MM.1S (cell line): ENCODE measurements around the gene UBAC1.
A peak's percentile ranks its signal among the peaks of the same experiment; 100 is the strongest.

ENCODE experiments used
- DNase-seq: peaks from one replicate; pipeline ENCODE4 v3.0.0-alpha.2; 2015
- H2AFZ ChIP-seq: fragments of 300-600 bp; sonication (generic); 2 replicates; pipeline ENCODE4 v1.6.0; 2016; ENCODE audit warnings: antibody characterized with exemption, low read length
- H3F3A ChIP-seq: fragments of 300-600 bp; sonication (generic); 2 replicates; pipeline ENCODE4 v1.6.1; 2016; ENCODE audit warnings: mild to moderate bottlenecking, antibody characterized with exemption, low read length, moderate library complexity, mixed read lengths; ENCODE audit not compliant: insufficient read depth
- H3K27ac ChIP-seq: fragments of 300-600 bp; sonication (generic); 2 replicates; pipeline ENCODE4 v1.5.1; 2016; ENCODE audit warnings: mild to moderate bottlenecking, low read length
- H3K27me3 ChIP-seq: fragments of 300-600 bp; sonication (generic); replicated peaks from 2 replicates; pipeline ENCODE4 v1.6.0; 2016; ENCODE audit warnings: low read length; ENCODE audit not compliant: insufficient read depth
- H3K36me3 ChIP-seq: fragments of 300-600 bp; sonication (generic); replicated peaks from 2 replicates; pipeline ENCODE4 v1.6.1; 2016; ENCODE audit warnings: mild to moderate bottlenecking, low read length, mixed read lengths; ENCODE audit not compliant: insufficient read depth
- H3K4me1 ChIP-seq: fragments of 300-600 bp; sonication (generic); 2 replicates; pipeline ENCODE4 v1.6.1; 2016; ENCODE audit warnings: low read length, mixed read lengths
- H3K4me2 ChIP-seq: fragments of 300-600 bp; sonication (generic); 2 replicates; pipeline ENCODE4 v1.6.0; 2016; ENCODE audit warnings: low read depth, low read length
- H3K4me3 ChIP-seq: fragments of 300-600 bp; sonication (generic); 2 replicates; pipeline ENCODE4 v1.5.1; 2016; ENCODE audit warnings: low read length, mixed read lengths
- H3K79me2 ChIP-seq: fragments of 300-600 bp; sonication (generic); 2 replicates; pipeline ENCODE4 v1.6.1; 2016; ENCODE audit warnings: mixed run types, low read length, mixed read lengths
- H3K9ac ChIP-seq: fragments of 300-600 bp; sonication (generic); 2 replicates; pipeline ENCODE4 v1.6.1; 2016; ENCODE audit warnings: low read length, mixed read lengths
- H3K9me2 ChIP-seq: fragments of 300-600 bp; sonication (generic); replicated peaks from 2 replicates; pipeline ENCODE4 v1.6.1; 2016; ENCODE audit warnings: mild to moderate bottlenecking, low read length, mixed read lengths; ENCODE audit not compliant: insufficient read depth
- H3K9me3 ChIP-seq: fragments of 300-600 bp; sonication (generic); replicated peaks from 2 replicates; pipeline ENCODE4 v1.6.1; 2016; ENCODE audit warnings: mild to moderate bottlenecking, low read length, mixed read lengths; ENCODE audit not compliant: insufficient read depth
- H4K20me1 ChIP-seq: fragments of 300-600 bp; sonication (generic); 2 replicates; pipeline ENCODE4 v1.6.1; 2016; ENCODE audit warnings: mild to moderate bottlenecking, low read length, moderate library complexity, mixed read lengths; ENCODE audit not compliant: insufficient read depth
- CTCF ChIP-seq: fragments of 300-600 bp; sonication (generic); IDR thresholded peaks from 2 replicates; pipeline ENCODE4 v1.5.1; 2016; ENCODE audit warnings: antibody characterized with exemption, low read length, mixed read lengths
- EZH2 ChIP-seq: fragments of 300-600 bp; sonication (generic); optimal IDR thresholded peaks from 2 replicates; pipeline ENCODE3; 2017; ENCODE audit warnings: low read depth, mild to moderate bottlenecking, antibody characterized with exemption, low read length, mixed read lengths
- EZH2phosphoT487 ChIP-seq: fragments of 300-600 bp; sonication (generic); IDR thresholded peaks from 2 replicates; pipeline ENCODE4 v1.6.1; 2018; ENCODE audit warnings: antibody characterized with exemption, low read length

UBAC1 gene

DNA sequence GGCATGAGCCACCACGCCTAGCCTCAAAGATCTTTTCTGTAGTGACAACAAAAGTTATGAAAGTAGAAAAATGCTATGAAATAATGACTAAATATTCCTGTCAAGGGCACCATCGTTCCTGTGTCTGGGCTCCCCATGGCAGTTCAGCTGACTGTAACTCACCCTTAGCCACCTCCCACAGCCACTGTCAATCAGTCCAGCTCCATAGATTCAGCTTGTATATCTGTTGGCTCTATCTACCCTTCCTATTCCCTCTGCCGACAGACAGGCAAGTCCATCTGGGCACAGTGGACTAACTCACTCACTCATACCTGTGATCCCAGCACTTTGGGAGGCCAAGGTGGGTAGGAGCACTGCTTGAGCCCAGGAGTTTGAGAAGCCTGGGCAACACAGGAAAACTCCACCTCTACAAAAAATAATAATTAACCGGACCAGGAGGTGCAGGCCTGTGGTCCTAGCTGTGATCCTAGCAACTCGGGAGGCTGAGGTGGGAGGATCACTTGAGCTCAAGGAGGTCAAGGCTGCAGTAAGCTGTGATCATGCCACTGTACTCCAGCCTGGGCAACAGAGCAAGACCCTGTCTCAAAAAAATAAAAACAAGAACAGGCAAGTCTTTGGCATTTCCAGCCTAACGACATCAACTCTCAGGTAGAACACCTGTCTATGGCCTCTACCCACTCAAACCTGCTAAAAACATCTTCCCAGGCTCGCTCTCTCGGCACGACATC, 60.0 kb downstream of the UBAC1 start:
- no peaks in the 10 kb centered on the region for H3K36me3 ChIP-seq
- H3K9ac ChIP-seq, result no peak overlapping the region
- no peak overlapping the region for H3K27ac ChIP-seq
- H3F3A ChIP-seq, result no peaks in the 10 kb centered on the region
- peaks cover 84% of the 10 kb centered on the region for H3K79me2 ChIP-seq
- DNase-seq, result no peak
- 0 out of 2 replicates have a peak, but pooled peaks cover 3% of the 10 kb centered on the region for H3K4me1 ChIP-seq
- no peak overlapping the region for H2AFZ ChIP-seq
- no peaks in the 10 kb centered on the region for H3K27me3 ChIP-seq
- no peak for TF ChIP-seq CTCF
- TF ChIP-seq EZH2, result no peak
- no peak for TF ChIP-seq EZH2phosphoT487
- H3K4me2 ChIP-seq, result no peak overlapping the region
- no peak overlapping the region for H3K4me3 ChIP-seq
- no peaks in the 10 kb centered on the region for H3K9me2 ChIP-seq
- no peaks in the 10 kb centered on the region for H3K9me3 ChIP-seq
- 0 out of 2 replicates have a peak, but pooled peaks cover 4% of the 10 kb centered on the region for H4K20me1 ChIP-seq

DNA sequence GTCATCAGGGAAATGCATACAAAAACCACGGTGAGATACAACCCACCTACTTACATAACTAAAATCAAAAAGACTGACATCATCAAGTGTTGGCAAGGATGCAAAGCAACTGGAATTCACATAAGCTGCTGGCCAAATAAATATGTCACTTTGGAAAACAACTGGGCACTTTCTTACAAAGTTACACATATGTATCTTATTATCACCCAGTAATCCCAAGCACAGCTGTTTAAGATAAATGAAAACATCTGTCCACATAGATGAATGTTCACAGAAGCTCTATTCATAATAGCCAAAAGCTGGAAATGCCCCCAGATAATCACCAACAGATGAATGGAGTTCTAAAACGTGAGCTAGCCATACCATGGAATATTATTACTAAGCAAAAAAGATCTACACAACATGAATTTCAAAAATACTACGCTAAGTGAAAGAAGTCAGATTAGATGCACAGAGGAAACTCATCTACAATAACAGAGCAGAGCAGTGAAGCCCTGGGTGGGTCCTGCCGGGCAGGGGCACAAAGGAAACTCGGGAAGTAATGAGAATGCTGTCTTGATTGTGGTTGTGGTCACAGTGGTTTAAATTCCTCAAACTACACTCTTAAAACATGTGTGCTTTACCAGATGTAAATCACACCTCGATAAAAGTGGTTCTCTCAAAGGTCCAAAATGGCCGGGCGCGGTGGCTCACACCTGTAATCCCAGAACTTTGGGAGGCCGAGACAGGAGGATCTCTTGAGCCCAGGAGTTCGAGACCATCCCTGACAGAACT, 62.4 kb downstream of the UBAC1 start:
- no peak for TF ChIP-seq EZH2
- no peak for TF ChIP-seq CTCF
- no peak for TF ChIP-seq EZH2phosphoT487
- Histone ChIP-seq H3K9me2 (no peaks in the 10 kb centered on the region), H3K9ac (no peak overlapping the region), H3K79me2 (peaks cover 84% of the 10 kb centered on the region), H2AFZ (no peak overlapping the region), H4K20me1 (0 out of 2 replicates have a peak, but pooled peaks cover 4% of the 10 kb centered on the region), H3F3A (no peaks in the 10 kb centered on the region), H3K9me3 (no peaks in the 10 kb centered on the region), H3K36me3 (no peaks in the 10 kb centered on the region), H3K4me2 (no peak overlapping the region), H3K4me3 (no peak overlapping the region), H3K27me3 (no peaks in the 10 kb centered on the region), H3K4me1 (no peaks in the 10 kb centered on the region), H3K27ac (no peak overlapping the region)
- peak; percentile 11 for DNase-seq

- Histone ChIP-seq H3K4me3 (no peak overlapping the region), H3K36me3 (no peaks in the 10 kb centered on the region), H3K27me3 (no peaks in the 10 kb centered on the region), H3K9me3 (no peaks in the 10 kb centered on the region), H3F3A (no peaks in the 10 kb centered on the region), H3K27ac (no peak overlapping the region), H3K79me2 (peaks cover 81% of the 10 kb centered on the region), H3K4me2 (no peak overlapping the region), H4K20me1 (0 out of 2 replicates have a peak, but pooled peaks cover 4% of the 10 kb centered on the region), H3K9me2 (no peaks in the 10 kb centered on the region), H3K9ac (no peak overlapping the region), H2AFZ (no peak overlapping the region), H3K4me1 (no peaks in the 10 kb centered on the region)
- DNase-seq, result no peak
- TF ChIP-seq CTCF, result no peak
- no peak for TF ChIP-seq EZH2phosphoT487
- no peak for TF ChIP-seq EZH2
These were observed 64.5 kb downstream of the UBAC1 start for GRCh38 chr9:135896626-135897025.
